Lower leg skin (tissue), 4 donors: Measurements from ENCODE around the gene DNAI2. TPM values are rescaled to one million over a fixed set of nuclear protein-coding genes. Genes with fewer than 3 reads are reported as not detected.

Experiments used
- DNase-seq, 2 donors: peaks; one replicate each; pipeline ENCODE4 v3.0.0-alpha.2; 2019; ENCODE audit warnings: low spot score in 2 of 2
- H3K4me3 ChIP-seq: fragments of 200-600 bp; sonication (generic); 2 replicates; pipeline ENCODE4 v1.5.1; 2017; ENCODE audit warnings: mild to moderate bottlenecking, low read depth; ENCODE audit not compliant: poor library complexity, severe bottlenecking
- POLR2A ChIP-seq, 2 donors: fragments of 450-650 bp; IDR thresholded peaks; one replicate each; pipeline ENCODE4 v1.6.1; 2016 to 2017; ENCODE audit warnings: antibody characterized with exemption in 2 of 2, mild to moderate bottlenecking in 1 of 2, moderate library complexity in 1 of 2
- whole genome bisulfite sequencing, 2 donors: methylation state at CpG; one replicate each; pipeline ENCODE4 v1.1.5; 2018; 5-methylcytosine and 5-hydroxymethylcytosine counted together
- intact Hi-C: fragments of 100-400 bp; cut with DNase I; formaldehyde crosslinking; loops from one replicate; pipeline ENCODE4 v1.15.0; 2023; ENCODE audit warnings: low total_unique reads
- total RNA-seq, 4 donors: library from RNA; depleted of rRNA; stranded (reverse); fragments of >200 nt; gene quantifications; one replicate each; pipeline ENCODE4 v1.1.0, GENCODE V29; 2016
- TF ChIP-seq, protein P1 (sequence below), 3 donors: fragments of 450-650 bp; IDR thresholded peaks; one replicate each; pipeline ENCODE4 v1.5.1; 2016; ENCODE audit warnings: antibody characterized with exemption in 3 of 3, mild to moderate bottlenecking in 3 of 3, moderate library complexity in 2 of 3

DNAI2 gene
- total RNA-seq, 4 donors from 2014 or later = 0.57 TPM; not detected in 3

DNA sequence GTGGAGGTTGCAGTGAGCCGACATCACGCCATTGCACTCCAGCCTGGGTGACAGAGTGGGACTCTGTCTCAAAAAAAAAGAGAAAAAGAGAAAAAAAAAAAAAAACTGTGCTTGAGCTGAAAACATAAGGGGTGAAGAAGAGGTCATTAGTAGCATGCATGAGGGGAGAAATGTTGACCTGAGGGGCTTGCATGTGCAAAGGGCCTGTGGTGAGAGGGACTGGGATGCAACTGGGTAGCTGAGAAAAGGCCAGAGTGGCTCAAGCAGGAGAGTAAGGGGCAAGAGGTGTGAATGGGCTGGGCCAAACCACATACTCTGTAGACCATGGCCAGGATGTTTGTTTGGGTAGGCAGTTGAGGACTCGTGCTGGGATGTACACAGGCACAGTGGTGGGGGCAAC is 55.3 kb downstream of the DNAI2 start:
- TF ChIP-seq, protein P1, sequence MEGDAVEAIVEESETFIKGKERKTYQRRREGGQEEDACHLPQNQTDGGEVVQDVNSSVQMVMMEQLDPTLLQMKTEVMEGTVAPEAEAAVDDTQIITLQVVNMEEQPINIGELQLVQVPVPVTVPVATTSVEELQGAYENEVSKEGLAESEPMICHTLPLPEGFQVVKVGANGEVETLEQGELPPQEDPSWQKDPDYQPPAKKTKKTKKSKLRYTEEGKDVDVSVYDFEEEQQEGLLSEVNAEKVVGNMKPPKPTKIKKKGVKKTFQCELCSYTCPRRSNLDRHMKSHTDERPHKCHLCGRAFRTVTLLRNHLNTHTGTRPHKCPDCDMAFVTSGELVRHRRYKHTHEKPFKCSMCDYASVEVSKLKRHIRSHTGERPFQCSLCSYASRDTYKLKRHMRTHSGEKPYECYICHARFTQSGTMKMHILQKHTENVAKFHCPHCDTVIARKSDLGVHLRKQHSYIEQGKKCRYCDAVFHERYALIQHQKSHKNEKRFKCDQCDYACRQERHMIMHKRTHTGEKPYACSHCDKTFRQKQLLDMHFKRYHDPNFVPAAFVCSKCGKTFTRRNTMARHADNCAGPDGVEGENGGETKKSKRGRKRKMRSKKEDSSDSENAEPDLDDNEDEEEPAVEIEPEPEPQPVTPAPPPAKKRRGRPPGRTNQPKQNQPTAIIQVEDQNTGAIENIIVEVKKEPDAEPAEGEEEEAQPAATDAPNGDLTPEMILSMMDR (IDR thresholded peaks at IDR 0.05) = no peak
- no peak for TF ChIP-seq POLR2A (IDR thresholded peaks at IDR 0.05)
- 82 to 84% methylated on average over 3 of the region's 3 CpGs for WGBS, 2 donors
- H3K4me3 ChIP-seq = no peak overlapping the region
- no peak for DNase-seq
- intact Hi-C loops = no loop called here

DNA sequence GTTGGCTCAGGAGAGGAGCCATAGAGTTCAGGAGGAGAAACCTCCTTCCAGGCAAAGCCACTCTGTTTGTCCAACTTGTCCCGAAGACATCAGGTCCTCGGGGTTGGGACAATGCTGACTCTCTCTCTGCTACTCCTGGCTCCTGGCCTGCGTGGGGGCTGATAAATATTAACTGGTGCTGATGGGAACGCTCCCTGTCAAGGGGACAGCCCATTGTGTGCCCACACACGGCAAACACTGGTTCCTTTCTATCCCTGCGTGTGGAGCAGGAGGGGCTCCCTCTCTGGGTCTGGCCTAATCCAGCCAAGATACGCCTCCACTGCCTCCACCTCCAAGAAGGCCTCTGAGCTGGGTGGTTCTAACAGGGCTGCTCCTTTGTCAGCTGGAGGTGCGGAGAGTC is 56.4 kb downstream of the DNAI2 start:
- TF ChIP-seq, protein P1 (IDR thresholded peaks at IDR 0.05) = no peak
- no peak for TF ChIP-seq POLR2A (IDR thresholded peaks at IDR 0.05)
- intact Hi-C loops = no loop called here
- WGBS, 2 donors = 63 to 64% methylated on average over 8 of the region's 8 CpGs

DNA sequence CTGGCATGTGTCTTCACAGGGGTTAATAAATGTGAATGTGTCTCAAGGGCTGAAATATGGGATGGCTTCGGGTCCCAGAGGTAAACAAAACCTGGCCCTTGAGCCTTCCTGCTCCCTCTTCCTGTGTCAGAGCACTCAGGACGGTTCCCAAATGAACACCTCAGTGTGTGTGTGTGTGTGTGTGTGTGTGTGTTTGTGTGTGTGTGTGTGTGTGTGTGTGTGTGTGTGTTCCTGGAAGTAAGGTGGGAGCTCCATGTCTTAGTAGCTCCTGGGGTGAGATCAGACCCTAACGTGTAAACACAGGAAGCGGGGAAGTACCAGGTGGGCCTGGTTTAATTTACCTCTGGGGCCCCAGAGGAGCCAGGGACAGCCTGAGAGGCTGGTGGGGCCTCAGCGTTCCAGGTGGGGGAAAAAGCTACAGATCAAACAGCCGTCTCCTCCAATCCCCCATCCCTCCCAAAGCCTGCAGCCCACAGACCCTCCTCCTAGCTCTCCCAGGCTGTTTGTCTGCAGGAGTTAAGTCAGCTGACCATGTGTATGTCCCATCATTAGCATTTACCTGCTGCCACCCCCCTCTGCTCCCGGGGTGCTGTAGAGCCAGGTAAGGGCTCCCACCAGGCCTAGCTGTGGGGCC is 58.1 kb downstream of the DNAI2 start:
- intact Hi-C loops = no loop called here
- TF ChIP-seq, protein P1 (IDR thresholded peaks at IDR 0.05) = no peak
- no peak for TF ChIP-seq POLR2A (IDR thresholded peaks at IDR 0.05)
- WGBS, 2 donors = 60 to 65% methylated on average over 7 of the region's 7 CpGs
- no peak for DNase-seq
- no peak overlapping the region for H3K4me3 ChIP-seq

More for the DNA sequence above, 56.4 kb downstream of the DNAI2 start:
- no peak for DNase-seq
- H3K4me3 ChIP-seq = no peak overlapping the region

DNA sequence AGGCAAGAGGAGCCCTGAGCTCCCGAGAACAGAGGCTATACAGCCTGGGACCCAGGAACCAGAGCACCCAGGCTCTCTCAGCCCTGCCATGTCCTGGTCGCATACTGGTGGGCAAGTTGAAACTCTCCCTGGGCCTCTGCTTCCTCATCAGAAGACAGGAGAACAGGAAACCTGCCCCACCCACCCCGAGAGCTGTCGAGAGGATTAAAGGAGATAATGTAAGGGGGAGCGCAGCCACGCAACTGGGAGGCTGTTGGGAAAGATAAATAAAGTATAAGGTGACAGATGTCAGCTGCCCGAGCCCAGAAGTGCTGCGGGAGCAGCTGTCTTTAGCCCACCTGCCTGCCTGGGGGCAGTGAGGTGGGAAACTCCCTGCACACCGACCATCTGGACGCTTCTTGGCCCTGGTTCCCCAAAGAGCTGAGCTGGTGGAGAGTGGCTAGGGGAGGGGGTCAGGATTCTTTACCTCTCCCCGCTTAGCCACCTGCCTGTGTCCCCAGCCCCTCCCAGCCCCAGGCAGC is 58.8 kb downstream of the DNAI2 start:
- no peak overlapping the region for H3K4me3 ChIP-seq
- intact Hi-C loops = no loop called here
- TF ChIP-seq, protein P1 (IDR thresholded peaks at IDR 0.05) = no peak
- TF ChIP-seq POLR2A (IDR thresholded peaks at IDR 0.05) = no peak
- DNase-seq = no peak
- WGBS, 2 donors = 32 to 38% methylated on average over 11 of the region's 11 CpGs

DNA sequence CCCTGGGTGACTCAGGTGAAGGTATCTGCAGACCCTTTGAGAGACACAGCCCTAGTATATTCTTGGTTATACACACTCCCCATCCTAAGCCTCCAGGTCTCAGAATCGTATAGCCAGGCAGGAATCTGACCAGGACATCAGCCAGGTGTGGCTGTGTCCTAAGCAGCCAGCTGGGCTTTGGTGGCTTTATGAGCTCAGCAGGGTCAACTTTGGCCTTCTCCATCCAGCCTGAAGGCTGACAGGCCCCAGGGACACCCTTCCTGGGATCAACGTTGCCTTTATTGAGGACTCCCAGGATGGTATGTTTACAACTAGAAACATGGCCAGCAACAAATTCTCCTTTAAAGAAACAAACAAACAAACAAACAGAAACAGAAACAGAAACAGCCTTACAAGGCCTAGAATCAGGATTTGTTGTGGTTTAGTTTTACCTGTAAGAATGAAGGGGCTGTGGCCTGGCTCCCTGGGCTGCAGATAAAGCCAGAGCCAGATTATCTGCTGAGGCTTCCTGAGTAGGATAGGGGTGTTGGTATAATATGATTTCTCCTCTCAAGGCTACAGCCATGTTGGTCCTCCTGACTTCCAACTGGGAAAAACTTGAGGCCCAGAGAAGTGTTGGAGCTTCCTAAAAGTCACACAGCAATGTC is 60.5 kb downstream of the DNAI2 start:
- intact Hi-C loops = no loop called here
- 57 to 84% methylated on average over 2 of the region's 2 CpGs for WGBS, 2 donors
- no peak for DNase-seq
- TF ChIP-seq POLR2A (IDR thresholded peaks at IDR 0.05) = no peak
- TF ChIP-seq, protein P1 (IDR thresholded peaks at IDR 0.05) = no peak
- H3K4me3 ChIP-seq = no peak overlapping the region
